ENCODE measurements around the gene LDLRAD2.
"Not testable (repeated sequence)": the region's sequence is repeated elsewhere in the genome, so short reads cannot be mapped to it uniquely, and the experiment has no call there.

The LDLRAD2 gene, protein sequence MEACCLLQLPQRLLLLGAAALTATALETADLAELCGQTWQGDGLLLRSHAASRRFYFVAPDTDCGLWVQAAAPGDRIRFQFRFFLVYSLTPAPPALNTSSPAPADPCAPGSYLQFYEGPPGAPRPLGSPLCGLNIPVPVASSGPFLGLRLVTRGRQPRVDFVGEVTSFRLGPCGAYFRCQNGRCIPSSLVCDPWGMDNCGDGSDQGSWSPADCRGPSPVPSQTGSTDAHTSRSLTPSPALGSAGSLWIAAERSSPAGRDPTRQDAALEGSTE
- 0 to 0.20 (median 0.08) reads per million in 18 experiments for total RNA-seq

DNA sequence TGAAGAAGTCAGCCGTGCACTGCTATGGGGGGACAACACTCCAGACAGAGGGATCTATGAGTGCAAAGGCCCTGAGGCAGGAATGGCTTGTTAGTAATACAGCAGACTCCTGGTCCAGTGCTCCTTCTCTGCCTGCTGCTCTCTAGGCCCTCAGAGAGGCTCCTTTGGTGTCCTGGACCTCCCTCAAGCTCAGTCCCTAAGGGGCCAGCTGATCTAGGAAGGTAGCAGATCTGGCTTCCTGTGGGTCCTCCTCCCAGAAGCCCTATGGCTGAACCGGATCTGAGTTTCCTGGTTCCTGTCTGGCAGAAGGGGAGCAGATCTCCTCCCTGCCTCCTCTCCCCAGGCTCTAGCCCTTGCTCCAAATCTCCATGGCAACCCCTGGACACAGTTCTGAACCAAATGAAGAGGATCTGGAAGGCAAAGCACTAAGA, at the start of gene LDLRAD2:
Gene LDLRAD2 (plus strand): TSS at position 391 of the 431 bp plus-strand sequence. CDS start 187 bp downstream, outside the sequence.
- DNase-seq = no peak

DNA sequence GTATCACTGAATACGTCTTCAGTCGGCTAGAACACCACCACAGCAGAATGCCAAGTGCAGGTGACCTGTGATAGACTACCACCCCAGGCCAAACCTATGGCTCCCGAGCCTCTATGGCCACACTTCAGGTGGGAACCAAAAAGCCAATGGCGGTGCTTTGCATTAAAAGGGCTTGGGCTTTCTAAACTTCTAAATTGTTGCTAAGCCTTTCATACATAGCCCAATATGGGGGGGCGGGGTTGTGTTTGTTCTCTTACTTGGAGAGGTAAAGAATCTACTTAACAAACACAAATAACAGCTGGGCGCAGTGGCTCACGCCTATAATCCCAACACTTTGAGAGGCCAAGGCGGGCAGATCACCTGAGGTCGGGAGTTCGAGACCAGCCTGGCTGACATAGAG, 48.8 kb upstream of the LDLRAD2 start:
- DNase-seq = no peak

DNA sequence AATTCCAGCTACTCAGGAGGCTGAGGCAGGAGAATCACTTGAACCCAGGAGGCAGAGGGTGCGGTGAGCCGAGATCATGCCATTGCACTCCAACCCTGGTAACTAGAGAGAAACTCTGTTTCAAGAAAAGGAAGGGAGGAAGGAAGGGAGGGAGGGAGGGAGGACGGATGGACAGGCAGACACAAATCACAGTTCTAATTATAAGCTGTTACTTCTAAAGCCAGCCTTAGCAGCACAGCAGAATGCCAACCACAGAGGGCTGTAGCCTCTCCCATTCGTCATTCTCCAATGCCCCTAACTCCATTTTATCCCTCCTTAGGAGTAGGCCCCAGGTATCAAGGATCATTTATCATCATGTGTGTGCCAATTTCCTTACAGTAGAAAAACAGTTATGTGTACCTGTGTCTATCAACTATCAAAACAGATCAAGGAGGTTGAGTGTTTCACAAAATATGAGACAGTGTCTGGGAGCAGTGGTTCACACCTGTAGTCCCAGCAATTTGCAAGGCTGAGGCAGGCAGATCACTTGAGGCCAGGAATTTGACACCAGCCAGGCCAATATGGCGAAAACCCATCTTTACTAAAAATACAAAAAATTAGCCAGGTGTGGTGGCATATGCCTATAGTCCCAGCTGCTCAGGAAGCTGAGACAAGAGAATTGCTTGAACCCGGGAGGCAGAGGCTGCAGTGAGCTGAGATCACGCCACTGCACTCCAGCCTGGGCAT, 48.2 kb upstream of the LDLRAD2 start:
- no peak for DNase-seq

DNA sequence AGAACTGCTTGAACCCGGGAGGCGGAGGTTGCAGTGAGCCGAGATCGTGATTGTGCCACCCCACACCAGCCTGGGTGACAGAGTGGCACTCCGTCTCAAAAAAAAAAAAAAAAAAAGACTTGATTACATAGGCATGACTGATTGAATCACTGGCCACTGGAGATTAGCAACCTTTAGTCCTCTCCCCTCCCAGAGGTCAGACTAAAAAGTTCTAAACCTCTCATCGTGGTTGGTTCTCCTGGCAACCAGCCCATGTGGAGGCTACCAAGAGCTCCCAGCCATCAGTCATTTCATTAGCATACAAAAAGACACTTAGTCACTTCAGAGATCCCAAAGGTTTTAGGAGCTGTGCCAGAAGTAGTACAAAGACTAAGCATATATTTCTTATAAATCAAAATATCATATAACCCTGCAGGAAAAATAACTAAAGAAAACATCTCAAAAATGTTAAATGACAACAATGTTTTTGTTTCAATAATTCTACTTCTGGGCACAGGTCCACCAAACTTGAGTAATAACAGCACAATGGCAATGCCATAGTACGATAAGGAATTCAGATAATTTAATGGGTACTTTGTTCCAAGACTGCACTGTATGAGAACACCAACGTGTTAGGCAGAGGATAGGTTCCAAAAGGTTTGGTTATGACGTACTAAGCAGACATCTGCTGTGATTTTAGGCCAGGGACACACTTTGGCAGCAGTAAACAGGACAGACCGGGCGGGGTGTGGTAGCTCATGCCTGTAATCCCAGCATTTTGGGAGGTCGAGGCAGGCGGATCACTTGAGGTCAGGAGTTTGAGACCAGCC, 47.2 kb upstream of the LDLRAD2 start:
- DNase-seq = peak; percentile 35 to 59

DNA sequence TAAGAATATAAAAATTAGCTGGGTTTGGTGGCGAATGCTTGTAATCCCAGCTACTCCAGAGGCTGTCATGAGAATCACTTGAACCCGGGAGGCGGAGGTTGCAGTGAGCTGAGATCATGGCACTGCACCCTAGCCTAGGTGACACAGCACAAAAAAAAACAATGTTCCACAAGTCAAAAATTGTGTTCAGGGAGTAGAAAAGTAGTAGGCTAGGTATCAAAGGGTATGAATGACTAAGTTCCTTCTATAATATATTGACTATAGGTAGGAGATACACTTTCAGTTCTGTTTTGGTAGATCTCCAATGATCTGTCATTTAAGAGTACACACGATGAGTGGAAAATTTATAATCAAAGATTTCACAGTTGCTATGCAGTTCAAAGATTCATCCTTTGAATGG, 45.9 kb upstream of the LDLRAD2 start:
- DNase-seq = no peak

DNA sequence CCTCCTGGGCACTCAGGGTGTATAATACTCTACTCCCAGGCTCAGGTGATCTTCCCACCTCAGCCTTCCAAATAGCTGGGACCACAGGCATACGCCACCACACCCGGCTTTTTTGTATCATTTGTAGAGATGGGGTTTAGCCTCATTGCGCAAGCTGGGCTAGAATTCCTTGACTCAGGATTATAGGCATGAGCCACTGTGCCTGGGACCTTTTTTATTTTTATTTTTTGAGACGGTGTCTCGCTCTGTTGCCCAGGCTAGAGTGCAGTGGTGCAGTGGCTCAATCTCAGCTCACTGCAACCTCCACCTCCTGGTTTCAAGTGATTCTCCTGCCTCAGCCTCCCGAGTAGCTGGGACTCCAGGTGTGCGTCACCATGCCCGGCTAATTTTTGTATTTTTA, 45.0 kb upstream of the LDLRAD2 start:
- DNase-seq = not testable (repeated sequence)

DNA sequence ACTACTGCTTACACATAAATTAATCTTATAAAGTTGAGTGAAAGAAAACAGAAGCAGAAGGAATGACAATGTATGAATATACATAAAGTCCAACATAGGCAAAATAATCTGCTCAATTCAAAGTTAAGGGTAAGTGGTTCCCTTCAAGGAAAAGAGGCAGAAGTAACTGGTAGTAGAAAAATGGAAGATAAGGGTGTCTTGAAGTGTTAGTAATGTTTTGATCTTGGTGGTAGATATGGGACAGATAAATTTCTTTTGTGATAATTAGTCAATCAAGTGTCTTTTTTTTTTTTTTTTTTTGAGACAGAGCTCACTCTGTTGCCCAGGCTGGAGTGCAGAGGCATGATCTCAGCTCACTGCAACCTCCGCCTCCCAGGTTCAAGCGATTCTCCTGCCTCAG, 41.9 kb upstream of the LDLRAD2 start:
- DNase-seq = no peak

DNA sequence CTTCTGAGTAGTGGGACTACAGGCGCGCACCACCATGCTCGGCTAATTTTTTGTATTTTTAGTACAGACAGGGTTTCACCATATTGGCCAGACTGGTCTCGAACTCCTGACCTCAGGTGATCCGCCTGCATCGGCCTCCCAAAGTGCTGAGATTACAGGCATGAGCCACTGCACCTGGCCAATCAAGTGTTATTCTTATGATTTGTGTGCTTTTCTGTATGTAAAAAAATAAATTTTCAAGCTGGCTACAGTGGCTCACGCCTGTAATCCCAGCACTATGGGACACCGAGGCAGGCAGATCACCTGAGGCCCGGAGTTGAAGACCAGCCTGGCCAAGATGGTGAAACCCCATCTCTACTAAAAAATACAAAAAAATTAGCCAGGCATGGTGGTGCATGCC, 41.5 kb upstream of the LDLRAD2 start:
- not testable (repeated sequence) for DNase-seq

DNA sequence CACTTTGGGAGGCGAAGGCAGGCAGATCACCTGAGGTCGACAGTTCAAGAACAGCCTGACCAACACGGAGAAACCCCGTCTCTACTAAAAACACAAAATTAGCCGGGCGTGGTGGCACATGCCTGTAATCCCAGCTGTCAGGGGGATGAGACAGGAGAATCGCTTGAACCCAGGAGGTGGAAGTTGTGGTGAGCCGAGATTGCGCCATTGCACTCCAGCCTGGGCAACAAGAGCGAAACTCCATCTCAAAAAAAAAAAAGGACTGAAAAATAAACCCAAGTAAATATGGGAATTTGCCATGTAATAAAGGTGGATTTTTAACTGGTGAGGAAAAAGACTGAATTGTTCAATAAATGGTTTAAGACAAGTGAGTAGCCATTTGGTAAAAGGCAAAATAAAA, 40.4 kb upstream of the LDLRAD2 start:
- not testable (repeated sequence) for DNase-seq

DNA sequence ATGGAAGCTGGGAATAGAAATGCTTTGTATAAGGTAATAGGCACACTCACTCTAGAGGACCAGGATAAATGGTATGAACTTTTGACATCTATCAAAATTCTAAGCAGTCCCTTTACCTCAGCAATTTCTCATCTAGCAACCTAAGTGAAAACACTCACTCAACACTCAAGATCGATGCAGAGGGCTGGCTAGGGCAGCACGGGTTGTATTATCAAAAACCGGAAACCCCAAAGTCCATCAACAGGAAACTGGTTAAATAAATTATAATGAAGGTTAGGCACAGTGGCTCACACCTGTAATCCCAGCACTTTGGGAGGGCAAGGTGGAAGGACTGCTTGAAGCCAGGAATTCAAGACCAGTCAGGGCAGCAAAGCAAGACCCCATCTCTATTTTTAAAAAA, 38.5 kb upstream of the LDLRAD2 start:
- DNase-seq = no peak

DNA sequence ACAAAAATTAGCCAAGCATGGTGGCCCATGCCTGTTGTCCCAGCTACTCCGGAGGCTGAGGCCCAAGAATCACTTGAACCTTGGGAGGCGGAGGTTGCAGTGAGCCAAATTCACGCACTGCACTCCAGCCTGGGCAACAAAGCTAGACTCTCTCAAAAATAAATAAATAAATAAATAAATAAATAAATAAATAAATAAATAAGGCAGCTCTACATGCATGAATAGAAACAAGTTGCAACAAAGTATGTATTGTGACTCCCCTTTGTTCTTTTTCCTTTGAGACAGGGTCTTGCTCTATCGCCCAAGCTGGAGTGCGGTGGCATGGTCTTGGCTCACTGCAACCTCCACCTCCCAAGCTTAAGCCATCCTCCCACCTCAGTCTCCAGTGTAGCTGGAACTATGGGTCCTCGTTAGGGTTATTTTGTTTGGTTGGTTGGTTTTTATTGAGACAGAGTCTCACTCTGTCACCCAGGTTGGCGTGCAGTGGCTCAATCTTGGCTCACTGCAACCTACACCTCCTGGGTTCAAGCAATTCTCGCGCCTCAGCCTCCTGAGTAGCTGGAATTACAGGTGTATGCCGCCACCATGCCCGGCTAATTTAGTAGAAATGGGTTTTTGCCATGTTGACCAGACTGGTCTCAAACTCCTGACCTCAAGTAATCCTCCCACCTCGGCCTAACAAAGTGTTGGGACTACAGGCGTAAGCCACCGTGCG, 37.1 kb upstream of the LDLRAD2 start:
- no peak for DNase-seq

DNA sequence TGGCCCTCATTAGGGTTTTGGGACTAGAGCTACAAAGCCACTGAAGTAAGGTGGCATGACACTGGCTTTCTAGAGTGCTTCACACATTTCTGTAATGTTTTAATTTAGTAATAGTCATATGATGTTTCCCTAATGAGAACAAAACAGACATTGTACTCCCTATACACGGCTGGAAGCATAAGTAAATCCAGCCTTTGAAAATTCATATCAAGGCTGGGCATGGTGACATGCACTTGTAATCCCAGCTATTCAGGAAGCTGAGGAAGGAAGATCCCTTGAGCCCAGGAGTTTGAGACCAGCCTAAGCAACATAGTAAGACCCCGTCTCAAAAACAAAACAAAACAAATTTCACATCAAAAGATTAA, 36.5 kb upstream of the LDLRAD2 start:
- peak; percentile 7 to 13 for DNase-seq

DNA sequence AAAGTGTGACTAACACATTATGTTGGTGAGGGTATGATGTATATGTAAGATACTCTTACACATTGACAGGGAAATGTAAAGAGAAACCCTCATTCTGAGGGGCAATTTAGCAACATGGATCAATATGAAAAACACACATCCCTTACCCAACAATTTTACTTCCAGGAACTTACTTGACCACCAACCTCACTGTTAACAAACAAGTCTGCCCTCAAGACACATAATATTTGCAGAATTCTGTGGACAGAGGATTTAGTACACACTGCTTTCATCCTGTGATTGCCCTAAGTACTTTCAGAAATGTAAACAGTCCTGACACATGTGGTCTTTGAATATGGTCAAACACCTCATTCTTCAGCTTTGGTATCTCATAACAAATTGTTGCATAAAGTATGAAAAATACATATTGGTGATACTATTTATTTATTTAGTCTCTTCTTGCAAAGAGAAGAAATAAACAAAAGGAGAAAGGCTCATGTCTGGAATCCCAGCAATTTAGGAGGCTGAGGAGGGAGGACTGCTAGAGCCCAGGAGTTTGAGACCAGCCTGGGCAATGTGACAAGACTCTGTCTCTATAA, 36.0 kb upstream of the LDLRAD2 start:
- peak in 1 of 2 donors; percentile 29 for DNase-seq

DNA sequence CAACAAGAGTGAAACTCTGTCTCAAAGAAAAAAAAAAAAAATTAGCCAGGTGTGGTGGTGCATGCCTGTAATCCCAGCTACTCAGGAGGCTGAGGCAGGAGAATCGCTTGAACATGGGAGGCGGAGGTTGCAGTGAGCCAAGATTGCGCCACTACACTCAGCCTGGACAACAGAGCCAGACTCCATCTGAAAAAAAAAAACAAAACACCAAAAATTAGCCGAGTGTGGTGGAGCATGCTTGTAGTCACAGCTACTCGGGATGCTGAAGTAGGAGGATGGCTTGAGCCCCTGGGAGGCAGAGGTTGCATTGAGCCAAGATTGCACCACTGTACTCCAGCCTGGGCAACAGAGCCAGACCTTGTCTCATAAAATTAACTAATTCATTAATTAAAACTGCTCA, 35.1 kb upstream of the LDLRAD2 start:
- DNase-seq = not testable (repeated sequence)

DNA sequence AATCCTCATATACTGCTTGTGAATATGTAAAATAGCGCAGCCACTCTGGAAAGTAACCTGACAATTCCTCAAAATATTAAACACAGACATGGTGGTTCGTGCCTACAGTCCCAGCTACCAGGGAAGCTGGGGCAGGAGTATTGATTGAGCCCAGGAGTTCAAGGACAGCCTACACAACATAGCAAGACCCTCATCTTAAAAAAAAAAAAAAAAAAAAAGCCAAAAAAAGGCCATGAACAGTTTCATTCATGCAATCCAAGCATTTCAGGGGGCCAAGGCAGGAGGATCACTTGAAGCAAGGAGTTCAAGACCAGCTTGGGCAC, 33.7 kb upstream of the LDLRAD2 start:
- DNase-seq = no peak

DNA sequence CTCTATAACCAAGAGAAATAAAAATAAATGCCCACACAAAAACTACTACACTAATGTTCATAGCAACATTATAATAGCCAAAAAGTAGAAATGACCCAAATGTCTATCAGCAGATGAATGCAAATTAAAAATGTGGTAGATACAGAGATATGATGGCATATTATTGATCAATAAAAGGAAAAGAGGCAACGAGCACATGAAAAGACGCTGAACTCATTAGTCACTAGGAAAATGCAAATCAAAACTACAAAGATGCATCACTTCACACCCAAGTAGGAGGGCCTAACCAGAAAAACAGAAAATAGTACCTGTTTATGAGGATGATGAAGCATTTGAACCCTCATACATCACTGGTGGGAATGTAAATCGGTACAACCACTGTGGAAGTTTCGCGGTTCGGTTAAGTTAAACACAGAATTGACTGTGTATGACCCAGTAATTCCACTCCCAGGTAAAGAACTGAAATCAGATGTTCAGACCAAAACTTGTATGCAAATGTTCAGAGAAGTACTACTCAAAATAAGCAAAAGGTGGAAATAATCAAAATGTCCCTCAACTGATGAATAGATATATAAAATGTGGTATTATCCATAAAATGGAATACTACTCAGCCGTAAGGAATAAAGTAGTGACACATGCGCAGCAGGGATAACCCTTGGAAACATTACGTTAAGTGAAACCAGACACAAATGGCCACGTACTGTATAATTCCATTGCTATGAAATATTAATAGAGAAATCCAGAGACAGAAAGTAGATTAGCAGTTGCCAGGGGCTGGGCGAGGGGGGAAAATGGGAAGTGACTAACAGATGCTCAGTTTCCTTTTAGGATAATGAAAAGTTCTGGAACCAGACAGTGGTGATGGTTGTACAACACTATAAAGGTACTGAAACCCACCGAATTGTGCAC, 32.2 kb upstream of the LDLRAD2 start:
- no peak for DNase-seq

DNA sequence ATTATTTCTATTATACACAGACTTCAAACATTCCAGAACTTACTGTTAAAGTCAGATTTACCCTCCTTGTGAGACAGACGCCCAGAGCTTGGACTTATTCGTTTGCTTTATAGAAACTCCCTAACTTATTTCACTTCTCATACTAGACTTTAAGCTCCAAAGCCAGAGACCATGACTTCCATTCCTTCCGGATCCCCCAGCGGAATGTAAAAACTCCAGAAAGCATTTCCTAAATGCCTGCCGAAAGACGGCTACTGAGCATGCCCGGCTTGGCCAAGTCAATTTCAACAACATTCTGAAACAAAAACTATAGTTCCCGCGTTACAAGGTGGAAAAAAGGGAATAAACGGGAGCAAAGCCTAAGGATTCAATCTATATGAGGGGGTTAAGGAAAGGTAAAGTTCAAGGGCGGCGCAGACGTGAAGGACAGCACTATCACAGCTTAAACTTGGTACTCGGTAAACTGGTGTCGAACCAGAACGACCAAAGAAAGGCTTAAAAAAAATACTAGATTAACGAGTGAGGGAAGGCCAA, 30.2 kb upstream of the LDLRAD2 start:
- peak; percentile 16 to 41 for DNase-seq

DNA sequence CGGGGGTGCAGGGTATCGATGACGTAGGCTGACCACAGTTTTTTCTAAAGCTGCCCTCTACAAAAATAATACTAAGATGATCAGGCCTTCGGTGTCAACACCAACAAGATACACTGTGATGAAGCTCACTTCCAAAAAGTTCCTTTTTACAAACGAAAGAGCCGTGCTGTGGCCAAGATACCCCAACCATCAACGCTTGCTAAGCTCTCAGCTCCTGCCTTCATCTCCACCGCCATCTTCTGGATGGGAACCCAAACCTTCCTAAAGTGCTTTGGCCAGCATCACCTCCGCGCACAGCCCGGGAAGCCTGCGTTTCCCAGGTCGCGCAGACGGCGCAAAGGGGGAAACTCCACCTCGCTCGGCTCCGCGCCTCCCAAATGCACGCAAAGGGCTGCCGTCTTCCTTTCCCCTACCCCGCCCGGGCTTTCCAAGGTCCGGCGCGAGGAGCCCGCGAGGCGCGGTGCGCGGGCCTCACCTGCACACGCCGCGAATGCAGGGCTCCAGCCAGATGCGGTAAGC, 29.7 kb upstream of the LDLRAD2 start:
- peak; percentile 21 to 54 for DNase-seq

DNA sequence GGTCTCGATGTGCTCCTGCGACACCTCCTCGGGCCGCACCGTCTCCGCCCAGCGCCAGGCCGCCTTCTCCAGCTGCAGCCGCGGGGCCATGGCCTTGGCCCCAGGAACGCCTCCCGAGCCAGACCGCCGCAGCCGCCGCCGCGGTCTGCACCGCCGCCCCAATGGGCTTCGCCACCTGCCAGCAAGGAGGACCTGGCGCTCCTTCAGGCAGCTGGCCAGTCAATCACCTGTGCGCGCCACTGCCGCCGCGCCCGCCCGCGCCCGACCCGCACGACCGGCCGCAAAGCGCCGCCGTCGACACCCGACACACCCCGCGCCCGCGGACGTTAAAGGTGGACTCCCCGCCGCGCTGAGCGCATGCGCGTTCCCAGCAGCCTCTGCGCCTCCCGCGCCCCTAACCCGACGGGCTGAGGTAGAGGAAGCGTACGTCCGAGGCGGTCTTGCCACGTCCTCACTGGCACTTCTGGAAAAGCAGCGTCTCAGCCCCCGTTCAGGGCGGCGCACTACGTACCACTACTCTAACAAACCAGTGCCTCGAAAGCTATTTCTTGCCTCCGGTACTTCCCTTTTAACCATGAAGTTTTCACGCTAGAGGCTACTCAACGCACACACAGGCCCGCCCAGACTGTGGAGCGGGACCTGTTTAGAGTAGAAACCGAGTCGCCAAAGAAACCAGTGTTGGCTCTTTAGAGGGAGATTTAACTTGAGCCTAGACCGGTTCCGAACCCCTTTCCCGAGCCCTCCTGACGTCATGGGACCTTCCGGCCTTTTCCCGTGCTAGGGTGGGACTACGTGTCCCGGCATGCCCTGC, 29.0 kb upstream of the LDLRAD2 start, which contains the start of gene USP48:
Gene USP48 (minus strand): TSS at position 282 of the 811 bp plus-strand sequence. CDS start 192 bp downstream, at position 90.
- DNase-seq = peak; percentile 98

All from inflammatory macrophage (primary cell).